Epithelial cell of proximal tubule (primary cell): ENCODE measurements around the gene AP1M2. TPM values are rescaled to one million over a fixed set of nuclear protein-coding genes. Genes with fewer than 3 reads are reported as not detected.

ENCODE experiments used
- DNase-seq: peaks from one replicate; pipeline ENCODE4 v3.0.0-alpha.2; 2011; ENCODE audit warnings: low read depth
- H3K4me3 ChIP-seq: 2 replicates; pipeline ENCODE4 v1.5.1; 2011; ENCODE audit warnings: low read depth, mild to moderate bottlenecking, low read length
- CTCF ChIP-seq: conservative IDR thresholded peaks from 2 replicates; pipeline ENCODE4 v1.5.1; 2012; ENCODE audit warnings: low read depth, mild to moderate bottlenecking, low read length
- total RNA-seq: library from RNA; depleted of rRNA; stranded (reverse); fragments of >200 nt; gene quantifications from 2 replicates; pipeline ENCODE4 v1.2.3, GENCODE V29; 2015

The AP1M2 gene
- total RNA-seq, 1 donor from 2014 or later: 39.7 TPM

GRCh38 chr19:10549733-10550132 lies 37.4 kb downstream of the AP1M2 start:
- H3K4me3 ChIP-seq: no peak overlapping the region
- no peak for TF ChIP-seq CTCF

GRCh38 chr19:10548746-10549276 lies 38.3 kb downstream of the AP1M2 start:
- no peak for TF ChIP-seq CTCF
- no peak for DNase-seq
- no peak overlapping the region for H3K4me3 ChIP-seq

More at GRCh38 chr19:10549733-10550132, 37.4 kb downstream of the AP1M2 start:
- no peak for DNase-seq

- TF ChIP-seq CTCF: no peak
- no peak overlapping the region for H3K4me3 ChIP-seq
- DNase-seq: no peak
Measured at GRCh38 chr19:10546817-10547216, 40.3 kb downstream of the AP1M2 start.

GRCh38 chr19:10544753-10545251 lies 42.3 kb downstream of the AP1M2 start:
- TF ChIP-seq CTCF: no peak
- DNase-seq: no peak

GRCh38 chr19:10544242-10544752 lies 42.8 kb downstream of the AP1M2 start:
- peak overlapping the region; percentile 73 for H3K4me3 ChIP-seq
- no peak for DNase-seq
- TF ChIP-seq CTCF: no peak

More at GRCh38 chr19:10544753-10545251, 42.3 kb downstream of the AP1M2 start:
- H3K4me3 ChIP-seq: peak overlapping the region; percentile 73

- DNase-seq: no peak
- peak within 1 kb of the TSS; percentile 73 for H3K4me3 ChIP-seq
- no peak for TF ChIP-seq CTCF
Measured at GRCh38 chr19:10543420-10544241, 43.5 kb downstream of the AP1M2 start, which contains the start of gene ATG4D. ATG4D (plus strand) TSS chr19:10543904; CDS start chr19:10544091, 187 bp downstream.
